Ascending aorta (tissue), 2 donors: Measurements from ENCODE around the gene MAP3K13. TPM values are rescaled to one million over a fixed set of nuclear protein-coding genes. Genes with fewer than 3 reads are reported as not detected.

ENCODE experiments used
- DNase-seq, 2 donors: peaks; one replicate each; pipeline ENCODE4 v3.0.0-alpha.2; 2019; ENCODE audit warnings: low spot score in 2 of 2
- H3K27ac ChIP-seq, 2 donors: fragments of 200-600 bp; sonication (generic); one replicate each; pipeline ENCODE4 v1.5.1; 2016 to 2017; ENCODE audit warnings: mild to moderate bottlenecking in 1 of 2
- H3K27me3 ChIP-seq: fragments of 200-600 bp; sonication (generic); one replicate; pipeline ENCODE4 v1.5.1; 2017
- H3K36me3 ChIP-seq, 2 donors: fragments of 200-600 bp; sonication (generic); one replicate each; pipeline ENCODE4 v1.5.1; 2016
- H3K4me1 ChIP-seq, 2 donors: fragments of 200-600 bp; sonication (generic); one replicate each; pipeline ENCODE4 v1.5.1; 2016 to 2017; ENCODE audit warnings: mild to moderate bottlenecking in 1 of 2
- H3K4me3 ChIP-seq, 2 donors: fragments of 200-600 bp; sonication (generic); one replicate each; pipeline ENCODE4 v1.5.1; 2016 to 2017; ENCODE audit warnings: mild to moderate bottlenecking in 1 of 2
- H3K9me3 ChIP-seq, 2 donors: fragments of 200-600 bp; sonication (generic); one replicate each; pipeline ENCODE4 v1.5.1; 2016
- CTCF ChIP-seq, 3 experiments: fragments of 200-600 bp in 2 of 3; fragments of 450-650 bp in 1 of 3; sonication (generic) in 2 of 3; IDR thresholded peaks; one replicate each; pipeline ENCODE4 v1.5.1; 2016 to 2019; ENCODE audit warnings: antibody characterized with exemption in 3 of 3, mild to moderate bottlenecking in 1 of 3, moderate library complexity in 1 of 3
- intact Hi-C: fragments of 100-400 bp; cut with DNase I; formaldehyde crosslinking; loops from one replicate; pipeline ENCODE4 v1.15.1; 2023
- total RNA-seq: library from RNA; depleted of rRNA; stranded (reverse); fragments of >200 nt; gene quantifications from one replicate; pipeline ENCODE4 v1.1.0, GENCODE V29; 2016

MAP3K13 gene
- total RNA-seq, 1 donor from 2014 or later, result 21.9 TPM

GRCh38 chr3:185517387-185518130, 154.6 kb downstream of the MAP3K13 start:
- intact Hi-C loops, result no loop called here
- H3K9me3 ChIP-seq, result no peaks in the 10 kb centered on the region
- H3K27me3 ChIP-seq, result no peaks in the 10 kb centered on the region
- no peak overlapping the region for H3K4me3 ChIP-seq
- no peak for DNase-seq
- TF ChIP-seq CTCF (IDR thresholded peaks at IDR 0.05), result no peak
- H3K36me3 ChIP-seq, result no peaks in the 10 kb centered on the region
- no peak overlapping the region for H3K27ac ChIP-seq
- H3K4me1 ChIP-seq, result no peaks in the 10 kb centered on the region

GRCh38 chr3:185519021-185519420, 156.1 kb downstream of the MAP3K13 start:
- intact Hi-C loops, result no loop called here
- no peaks in the 10 kb centered on the region for H3K9me3 ChIP-seq
- H3K27ac ChIP-seq, result no peak overlapping the region
- DNase-seq, result no peak
- H3K4me1 ChIP-seq, result no peaks in the 10 kb centered on the region
- no peak for TF ChIP-seq CTCF (IDR thresholded peaks at IDR 0.05)
- no peaks in the 10 kb centered on the region for H3K27me3 ChIP-seq
- no peaks in the 10 kb centered on the region for H3K36me3 ChIP-seq
- no peak overlapping the region for H3K4me3 ChIP-seq

GRCh38 chr3:185521349-185522138, 158.6 kb downstream of the MAP3K13 start:
- intact Hi-C loops, result no loop called here
- no peaks in the 10 kb centered on the region for H3K9me3 ChIP-seq
- H3K27me3 ChIP-seq, result no peaks in the 10 kb centered on the region
- H3K4me1 ChIP-seq, result no peaks in the 10 kb centered on the region
- H3K36me3 ChIP-seq, result no peaks in the 10 kb centered on the region
- no peak for TF ChIP-seq CTCF (IDR thresholded peaks at IDR 0.05)
- no peak for DNase-seq
- no peak overlapping the region for H3K27ac ChIP-seq
- H3K4me3 ChIP-seq, result no peak overlapping the region

- H3K4me1 ChIP-seq, result no peaks in the 10 kb centered on the region
- no peaks in the 10 kb centered on the region for H3K9me3 ChIP-seq
- no peak for TF ChIP-seq CTCF (IDR thresholded peaks at IDR 0.05)
- no peak overlapping the region for H3K4me3 ChIP-seq
- H3K36me3 ChIP-seq, result no peaks in the 10 kb centered on the region
- DNase-seq, result no peak
- H3K27ac ChIP-seq, result no peak overlapping the region
- H3K27me3 ChIP-seq, result no peaks in the 10 kb centered on the region
- intact Hi-C loops, result no loop called here
Measured at GRCh38 chr3:185526349-185526951, 163.5 kb downstream of the MAP3K13 start.

- no peak for TF ChIP-seq CTCF (IDR thresholded peaks at IDR 0.05)
- H3K27ac ChIP-seq, result no peak overlapping the region
- intact Hi-C loops, result no loop called here
- no peaks in the 10 kb centered on the region for H3K27me3 ChIP-seq
- no peak overlapping the region for H3K4me3 ChIP-seq
- no peaks in the 10 kb centered on the region for H3K4me1 ChIP-seq
- H3K36me3 ChIP-seq, result no peaks in the 10 kb centered on the region
- no peaks in the 10 kb centered on the region for H3K9me3 ChIP-seq
- DNase-seq, result no peak
Measured at GRCh38 chr3:185527364-185527763, 164.4 kb downstream of the MAP3K13 start.
